Spleen (tissue), 11 donors: ENCODE results near the gene BLCAP. TPM values are rescaled to one million over a fixed set of nuclear protein-coding genes. Genes with fewer than 3 reads are reported as not detected.

Experiments
- DNase-seq: peaks from one replicate; pipeline ENCODE4 v3.0.0-alpha.2; 2020
- H3K27ac ChIP-seq, 8 donors: fragments of 200-600 bp; sonication (generic) in 7 of 8; 1 replicate in 4 of 8; 2 replicates in 4 of 8; pipeline versions ENCODE4 v1.5.0 to v1.8.0; 2016 to 2021; ENCODE audit warnings: inconsistent platforms in 4 of 8, mild to moderate bottlenecking in 4 of 8, moderate library complexity in 1 of 8
- H3K27me3 ChIP-seq, 7 donors: fragments of 200-600 bp; sonication (generic) in 6 of 7; replicated peaks in 1 of 7; 1 replicate in 4 of 7; 2 replicates in 3 of 7; pipeline versions ENCODE4 v1.5.0 to v1.8.0; 2016 to 2021; ENCODE audit warnings: inconsistent platforms in 3 of 7, mild to moderate bottlenecking in 1 of 7
- H3K36me3 ChIP-seq, 6 donors: fragments of 200-600 bp; sonication (generic) in 5 of 6; 1 replicate in 4 of 6; 2 replicates in 2 of 6; pipeline versions ENCODE4 v1.5.0 to v1.8.0; 2016 to 2021; ENCODE audit warnings: inconsistent platforms in 2 of 6
- H3K4me1 ChIP-seq, 6 donors: fragments of 200-600 bp; sonication (generic) in 5 of 6; 1 replicate in 3 of 6; 2 replicates in 3 of 6; pipeline versions ENCODE4 v1.5.0 to v1.8.0; 2016 to 2021; ENCODE audit warnings: inconsistent platforms in 3 of 6
- H3K4me3 ChIP-seq, 8 donors: fragments of 200-600 bp; sonication (generic) in 7 of 8; 1 replicate in 4 of 8; 2 replicates in 4 of 8; pipeline versions ENCODE4 v1.5.0 to v1.8.0; 2016 to 2021; ENCODE audit warnings: inconsistent platforms in 4 of 8, mild to moderate bottlenecking in 4 of 8, moderate library complexity in 2 of 8
- H3K9me3 ChIP-seq, 8 donors: fragments of 200-600 bp; sonication (generic) in 7 of 8; 1 replicate in 4 of 8; 2 replicates in 4 of 8; pipeline versions ENCODE4 v1.5.0 to v1.8.0; 2016 to 2021; ENCODE audit warnings: inconsistent platforms in 4 of 8
- CTCF ChIP-seq, 11 experiments: fragments of 200-600 bp in 7 of 11; fragments of 450-650 bp in 4 of 11; sonication (generic) in 4 of 11; IDR thresholded peaks in 8 of 11; conservative IDR thresholded peaks in 3 of 11; 1 replicate in 7 of 11; 2 replicates in 4 of 11; pipeline versions ENCODE4 v1.4.0 to v1.8.0; 2016 to 2021; ENCODE audit warnings: antibody characterized with exemption in 11 of 11, inconsistent platforms in 4 of 11, mild to moderate bottlenecking in 1 of 11
- POLR2A ChIP-seq, 3 donors: fragments of 450-650 bp; IDR thresholded peaks; one replicate each; pipeline ENCODE4 v1.5.1; 2017; ENCODE audit warnings: antibody characterized with exemption in 3 of 3, mild to moderate bottlenecking in 1 of 3
- POLR2AphosphoS5 ChIP-seq, 3 donors: sonication (generic); formaldehyde crosslinking; IDR thresholded peaks; one replicate each; pipeline ENCODE4 v1.5.1; 2017; ENCODE audit warnings: antibody characterized with exemption in 3 of 3
- WGBS, 5 donors: extraction: QIAGEN DNeasy Blood & Tissue Kit in 3 of 5; methylation state at CpG; one replicate each; pipeline versions ENCODE4 v1.1.5 to v1.1.7; 2013 to 2018; 5-methylcytosine and 5-hydroxymethylcytosine counted together
- intact Hi-C: fragments of 100-400 bp; cut with DNase I; formaldehyde crosslinking; loops from one replicate; pipeline ENCODE4 v1.15.0; 2023; ENCODE audit warnings: low total_unique reads
- polyA plus RNA-seq, 3 donors: library from polyadenylated mRNA; stranded (reverse); fragments of 200-250 nt; gene quantifications; one replicate each; pipeline ENCODE4 v1.2.1, GENCODE V29; 2013
- total RNA-seq, 7 donors: library from RNA; depleted of rRNA in 3 of 7; stranded (reverse); fragments of >200 nt in 3 of 7; fragmentation: NEBNext Ultra II Directional in 4 of 7; extraction: Animal tissue kit (Norgen Biotek cat#: 25700) in 4 of 7; gene quantifications; one replicate each; pipeline versions ENCODE4 v1.1.0 to v1.2.1, GENCODE V29; 2016 to 2021
- donor health status: healthy with polysubstance abuse.
- donor health status: DM: no; HTN: no; CAD: no; lungs with moderate emphysema.
- donor health status: DM: no; HTN: no; CAD: no.
- donor health status: Bipolar disorder and iron deficiency.
- donor health status: healthy.
- donor health status: DM: no; HTN: no; CAD: no.
- donor health status: DM: yes; HTN: yes; CAD: no.

BLCAP gene
- total and polyA plus RNA-seq, 10 donors: 56.8 to 94.7 (median 67.3) TPM

DNA sequence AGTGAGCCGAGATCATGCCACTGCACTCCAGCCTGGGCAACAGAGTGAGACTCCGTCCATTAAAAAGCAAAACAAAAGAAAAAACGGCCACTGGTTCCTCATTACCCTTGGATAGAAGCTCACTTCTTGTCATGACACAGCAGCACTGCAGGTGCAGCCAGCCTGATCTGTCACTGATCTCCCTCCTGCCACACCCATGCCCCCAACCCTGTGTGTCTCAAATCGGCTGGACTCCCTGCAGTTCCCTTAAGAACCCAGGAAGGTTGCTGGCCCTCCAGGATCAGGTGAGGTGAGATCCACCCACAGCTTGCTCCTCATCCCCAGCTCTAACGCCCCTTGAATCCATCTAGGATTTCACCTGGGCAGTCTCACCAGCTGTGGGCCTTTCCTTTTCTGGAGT is 32.9 kb downstream of the BLCAP start:
- WGBS, 5 donors: 82 to 88% (median 86%) methylated on average over 5 of the region's 5 CpGs
- H3K4me3 ChIP-seq: no peak overlapping the region

DNA sequence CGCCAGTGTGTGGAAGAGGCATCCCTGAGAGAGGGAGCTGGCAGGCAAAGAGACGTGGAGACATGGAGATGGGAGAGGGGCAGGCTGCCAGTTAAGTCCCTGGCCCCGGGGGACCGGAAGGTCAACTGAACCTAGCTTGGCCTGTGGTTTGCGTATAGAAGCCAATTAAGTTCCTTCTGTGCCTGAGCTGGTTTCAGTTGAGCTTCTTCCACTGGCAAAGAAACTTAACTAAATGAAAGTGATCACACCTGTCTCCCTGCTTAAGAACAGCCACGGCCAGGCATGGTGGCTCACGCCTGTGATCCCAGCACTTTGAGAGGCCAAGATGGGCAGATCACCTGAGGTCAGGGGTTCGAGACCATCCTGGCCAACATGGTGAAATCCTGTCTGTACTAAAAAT is 33.4 kb downstream of the BLCAP start:
- TF ChIP-seq POLR2AphosphoS5 (IDR thresholded peaks at IDR 0.05): no peak
- no peak for TF ChIP-seq CTCF (IDR thresholded peaks at IDR 0.05 in 8 of 11, conservative IDR thresholded peaks at IDR 0.05 in 3 of 11)
- no peak for TF ChIP-seq POLR2A (IDR thresholded peaks at IDR 0.05)
- intact Hi-C loops: no loop called here

More for the DNA sequence above, 32.9 kb downstream of the BLCAP start:
- H3K9me3 ChIP-seq: no peaks in the 10 kb centered on the region
- DNase-seq: no peak
- no peak for TF ChIP-seq POLR2AphosphoS5 (IDR thresholded peaks at IDR 0.05)
- TF ChIP-seq POLR2A (IDR thresholded peaks at IDR 0.05): no peak
- no peak for TF ChIP-seq CTCF (IDR thresholded peaks at IDR 0.05 in 8 of 11, conservative IDR thresholded peaks at IDR 0.05 in 3 of 11)
- H3K27me3 ChIP-seq: no peaks in the 10 kb centered on the region
- H3K36me3 ChIP-seq: peaks cover 0 to 45% (median 2%) of the 10 kb centered on the region in 6 donors
- intact Hi-C loops: no loop called here
- H3K4me1 ChIP-seq: no peaks in the 10 kb centered on the region
- H3K27ac ChIP-seq: no peak overlapping the region

DNA sequence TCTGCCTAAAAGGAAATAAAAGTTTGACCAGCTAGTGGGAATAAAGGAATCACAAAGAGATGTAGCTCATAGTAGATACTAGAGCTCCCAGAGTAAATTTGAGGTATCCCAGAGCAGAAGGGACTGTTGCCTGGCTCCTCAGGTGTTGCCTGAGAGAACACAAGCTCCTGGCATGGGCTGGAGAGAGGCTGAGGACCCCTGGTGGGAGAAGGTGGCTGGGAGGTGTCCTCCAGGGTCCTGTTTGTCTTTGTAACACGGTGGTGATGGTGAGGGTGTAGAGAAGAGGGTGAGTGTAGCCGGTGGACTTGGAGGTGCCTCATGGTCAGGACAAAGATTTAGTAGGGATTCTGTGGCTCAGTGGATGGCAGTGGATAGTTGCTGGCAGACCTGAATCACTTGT is 34.7 kb downstream of the BLCAP start:
- intact Hi-C loops: no loop called here
- no peak overlapping the region for H3K4me3 ChIP-seq
- H3K36me3 ChIP-seq: peaks cover 0 to 37% (median 2%) of the 10 kb centered on the region in 6 donors
- no peaks in the 10 kb centered on the region for H3K4me1 ChIP-seq
- H3K27ac ChIP-seq: no peak overlapping the region
- DNase-seq: no peak
- no peaks in the 10 kb centered on the region for H3K27me3 ChIP-seq
- no peaks in the 10 kb centered on the region for H3K9me3 ChIP-seq
- WGBS, 5 donors: 76 to 93% (median 78%) methylated on average over 2 of the region's 2 CpGs
- TF ChIP-seq POLR2A (IDR thresholded peaks at IDR 0.05) (no peak), CTCF (IDR thresholded peaks at IDR 0.05 in 8 of 11, conservative IDR thresholded peaks at IDR 0.05 in 3 of 11) (no peak), POLR2AphosphoS5 (IDR thresholded peaks at IDR 0.05) (no peak)

More for the DNA sequence above, 33.4 kb downstream of the BLCAP start:
- no peak for DNase-seq
- Histone ChIP-seq H3K9me3 (no peaks in the 10 kb centered on the region), H3K27ac (no peak overlapping the region), H3K36me3 (peaks cover 0 to 45% (median 2%) of the 10 kb centered on the region in 6 donors), H3K27me3 (no peaks in the 10 kb centered on the region), H3K4me3 (no peak overlapping the region), H3K4me1 (no peaks in the 10 kb centered on the region)
- WGBS, 5 donors: 88 to 95% (median 90%) methylated on average over 8 of the region's 8 CpGs

- 87 to 93% (median 90%) methylated on average over 6 of the region's 6 CpGs for WGBS, 5 donors
- Histone ChIP-seq H3K9me3 (no peaks in the 10 kb centered on the region), H3K4me3 (no peak overlapping the region), H3K4me1 (no peaks in the 10 kb centered on the region), H3K27ac (no peak overlapping the region), H3K27me3 (no peaks in the 10 kb centered on the region), H3K36me3 (peaks cover 0 to 37% (median 2%) of the 10 kb centered on the region in 6 donors)
- DNase-seq: no peak
- intact Hi-C loops: no loop called here
- no peak for TF ChIP-seq POLR2A (IDR thresholded peaks at IDR 0.05)
- no peak for TF ChIP-seq CTCF (IDR thresholded peaks at IDR 0.05 in 8 of 11, conservative IDR thresholded peaks at IDR 0.05 in 3 of 11)
- TF ChIP-seq POLR2AphosphoS5 (IDR thresholded peaks at IDR 0.05): no peak
Measured at GRCh38 chr20:37492096-37492625, 35.5 kb downstream of the BLCAP start.
